IPS DF 6.9 (cell line): ENCODE results near the gene CYB5D1.
A peak's percentile ranks its signal among the peaks of the same experiment; 100 is the strongest.

Source experiments
- DNase-seq: peaks from one replicate; pipeline ENCODE4 v3.0.0-alpha.2; 2013; ENCODE audit warnings: low read depth, low spot score
- H3K27ac ChIP-seq: one replicate; pipeline ENCODE4 v1.5.1; 2013; ENCODE audit warnings: low read length, control low read depth
- H3K27me3 ChIP-seq: 2 replicates; pipeline ENCODE4 v1.6.1; 2013; ENCODE audit warnings: mild to moderate bottlenecking, low read length; ENCODE audit not compliant: control insufficient read depth, insufficient read depth
- H3K36me3 ChIP-seq: 2 replicates; pipeline ENCODE4 v1.6.1; 2013; ENCODE audit warnings: low read length; ENCODE audit not compliant: control insufficient read depth, insufficient read depth
- H3K4me1 ChIP-seq: 2 replicates; pipeline ENCODE4 v1.6.1; 2013; ENCODE audit warnings: low read length; ENCODE audit not compliant: control insufficient read depth, insufficient read depth
- H3K4me3 ChIP-seq: 2 replicates; pipeline ENCODE4 v1.5.1; 2013; ENCODE audit warnings: mild to moderate bottlenecking, low read length
- H3K9me3 ChIP-seq: 2 replicates; pipeline ENCODE4 v1.6.1; 2013; ENCODE audit warnings: low read length, inconsistent platforms; ENCODE audit not compliant: control insufficient read depth, insufficient read depth
- WGBS: extraction: QIAGEN DNeasy Blood & Tissue Kit; methylation state at CpG from one replicate; pipeline ENCODE4 v1.1.7; 2013; ENCODE audit warnings: mixed read lengths, missing lambda C conversion rate; ENCODE audit not compliant: insufficient read length, insufficient coverage; 5-methylcytosine and 5-hydroxymethylcytosine counted together

CYB5D1 gene

DNA sequence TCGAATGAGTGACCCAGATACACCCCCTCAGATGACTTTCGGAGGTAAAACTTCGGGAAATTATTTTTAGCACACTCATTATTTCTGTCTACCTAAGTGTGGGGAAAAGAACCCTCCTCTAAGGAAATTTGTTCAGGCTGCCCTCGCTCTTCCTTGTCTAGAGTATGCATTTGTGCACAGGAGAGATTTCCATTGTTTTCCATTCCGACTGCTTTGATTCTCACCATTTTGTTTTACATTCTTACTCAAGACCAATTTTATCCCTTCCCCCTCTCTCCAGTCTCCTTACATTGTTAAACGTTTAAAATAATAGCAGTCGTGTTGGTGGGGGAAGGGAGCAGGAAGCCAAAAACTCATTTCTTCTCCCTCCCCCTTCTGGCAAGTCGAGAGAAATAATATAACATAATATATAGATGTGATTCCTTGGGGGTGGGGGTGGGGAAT lies 29.3 kb downstream of the CYB5D1 start:
- no peak for DNase-seq
- Histone ChIP-seq H3K27ac (no peak overlapping the region), H3K27me3 (no peaks in the 10 kb centered on the region; the same call in 1 of the 2 replicates), H3K9me3 (no peaks in the 10 kb centered on the region), H3K4me3 (no peak overlapping the region; the same call in 1 of the 2 replicates), H3K36me3 (no peaks in the 10 kb centered on the region), H3K4me1 (peaks cover 4% of the 10 kb centered on the region)
- no CpG with 5 or more reads among the region's 8 CpGs for WGBS

GRCh38 chr17:7887482-7888183 lies 29.8 kb downstream of the CYB5D1 start:
- peaks cover 4% of the 10 kb centered on the region for H3K4me1 ChIP-seq
- no peaks in the 10 kb centered on the region for H3K9me3 ChIP-seq
- H3K4me3 ChIP-seq = peak overlapping the region; percentile 29; the same call in 1 of the 2 replicates
- H3K27me3 ChIP-seq = no peaks in the 10 kb centered on the region; the same call in 1 of the 2 replicates
- no peak overlapping the region for H3K27ac ChIP-seq
- no CpG with 5 or more reads among the region's 35 CpGs for WGBS
- no peak for DNase-seq
- H3K36me3 ChIP-seq = no peaks in the 10 kb centered on the region

DNA sequence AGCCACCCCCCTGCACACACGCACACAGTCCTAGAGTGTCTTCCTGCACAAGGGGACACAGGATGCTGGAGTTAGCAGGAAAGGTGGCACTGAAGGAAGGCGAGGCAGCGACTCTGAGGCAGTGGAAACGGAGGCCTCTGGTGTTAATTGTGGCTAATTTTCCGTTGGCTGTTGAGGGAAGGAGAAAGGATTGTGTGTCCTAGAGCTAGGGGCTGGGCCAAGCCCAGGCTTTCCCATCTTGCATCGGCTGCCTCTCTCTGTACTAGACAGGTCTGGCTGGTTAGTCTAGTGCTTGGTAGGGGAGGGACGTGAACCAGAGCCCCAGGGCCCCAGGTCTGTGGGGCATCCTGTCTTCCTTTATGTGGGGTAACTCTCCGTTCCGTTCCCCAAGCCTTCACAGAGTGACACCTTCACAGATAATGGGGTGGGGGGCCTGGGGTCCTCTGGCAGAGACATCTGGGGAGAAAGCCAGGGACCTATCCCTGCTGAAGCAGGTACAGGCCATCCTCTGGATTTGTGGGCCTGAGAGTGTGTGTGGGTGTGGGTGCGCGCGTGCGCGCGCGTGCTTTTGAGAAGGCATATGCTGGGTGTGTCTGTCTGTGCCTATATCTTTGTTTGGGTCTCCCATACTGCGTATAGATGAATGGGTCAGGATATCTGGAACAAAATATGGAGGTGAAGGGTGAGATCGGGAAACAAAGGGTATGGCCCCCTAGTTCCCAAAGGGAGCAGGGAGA lies 30.5 kb downstream of the CYB5D1 start, which contains the start of gene CHD3:
Gene CHD3, plus strand, starts transcription at position 606 of the 737 bp plus-strand sequence. CDS start 212 bp downstream, outside the sequence.
- Histone ChIP-seq H3K36me3 (no peaks in the 10 kb centered on the region), H3K4me1 (peaks cover 4% of the 10 kb centered on the region), H3K4me3 (peak within 1 kb of the TSS; percentile 29; the same call in 1 of the 2 replicates), H3K9me3 (no peaks in the 10 kb centered on the region), H3K27ac (no peak within 1 kb of the TSS), H3K27me3 (no peaks in the 10 kb centered on the region; the same call in 1 of the 2 replicates)
- no CpG with 5 or more reads among the region's 18 CpGs for WGBS
- no peak for DNase-seq

DNA sequence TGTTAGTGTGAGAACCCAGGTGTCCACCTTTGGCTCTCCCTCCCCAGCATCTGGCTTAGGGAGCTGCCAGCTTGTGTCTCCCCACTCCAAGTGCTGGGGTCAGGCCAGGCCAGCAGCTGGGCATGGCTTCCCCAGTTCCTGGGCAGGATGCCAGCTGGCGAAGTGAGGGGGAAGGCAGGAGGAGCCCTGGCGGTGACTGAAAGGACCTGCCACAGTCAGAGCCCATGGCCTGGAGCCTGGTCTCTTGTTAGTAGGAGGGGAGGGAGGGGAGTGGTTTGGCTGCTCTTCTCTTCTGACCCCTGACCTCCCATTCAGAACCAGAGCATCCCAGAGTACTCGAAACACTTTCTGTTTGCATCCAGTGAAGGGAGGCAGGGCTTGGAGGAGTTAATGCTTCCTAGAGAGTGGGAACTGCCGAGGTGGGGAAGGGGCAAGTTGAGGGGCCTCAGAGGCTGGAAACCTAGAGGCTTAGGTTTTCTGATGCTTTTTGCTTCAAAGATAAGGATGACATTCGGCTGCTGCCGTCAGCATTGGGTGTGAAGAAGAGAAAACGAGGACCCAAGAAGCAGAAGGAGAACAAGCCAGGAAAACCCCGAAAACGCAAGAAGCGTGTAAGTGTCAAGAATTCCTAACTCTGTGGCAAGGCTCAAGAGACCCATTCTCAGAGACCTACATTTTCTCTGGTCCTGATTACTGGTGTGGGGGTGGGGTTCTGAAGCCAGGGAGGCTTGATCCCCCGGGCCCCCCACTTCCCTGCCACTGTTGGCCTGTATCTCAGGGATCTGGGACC lies 31.6 kb downstream of the CYB5D1 start:
- peaks cover 4% of the 10 kb centered on the region for H3K4me1 ChIP-seq
- WGBS = no CpG with 5 or more reads among the region's 11 CpGs
- no peaks in the 10 kb centered on the region for H3K36me3 ChIP-seq
- no peaks in the 10 kb centered on the region for H3K9me3 ChIP-seq
- no peaks in the 10 kb centered on the region; the same call in 1 of the 2 replicates for H3K27me3 ChIP-seq
- H3K27ac ChIP-seq = no peak overlapping the region
- DNase-seq = no peak
- H3K4me3 ChIP-seq = no peak overlapping the region

DNA sequence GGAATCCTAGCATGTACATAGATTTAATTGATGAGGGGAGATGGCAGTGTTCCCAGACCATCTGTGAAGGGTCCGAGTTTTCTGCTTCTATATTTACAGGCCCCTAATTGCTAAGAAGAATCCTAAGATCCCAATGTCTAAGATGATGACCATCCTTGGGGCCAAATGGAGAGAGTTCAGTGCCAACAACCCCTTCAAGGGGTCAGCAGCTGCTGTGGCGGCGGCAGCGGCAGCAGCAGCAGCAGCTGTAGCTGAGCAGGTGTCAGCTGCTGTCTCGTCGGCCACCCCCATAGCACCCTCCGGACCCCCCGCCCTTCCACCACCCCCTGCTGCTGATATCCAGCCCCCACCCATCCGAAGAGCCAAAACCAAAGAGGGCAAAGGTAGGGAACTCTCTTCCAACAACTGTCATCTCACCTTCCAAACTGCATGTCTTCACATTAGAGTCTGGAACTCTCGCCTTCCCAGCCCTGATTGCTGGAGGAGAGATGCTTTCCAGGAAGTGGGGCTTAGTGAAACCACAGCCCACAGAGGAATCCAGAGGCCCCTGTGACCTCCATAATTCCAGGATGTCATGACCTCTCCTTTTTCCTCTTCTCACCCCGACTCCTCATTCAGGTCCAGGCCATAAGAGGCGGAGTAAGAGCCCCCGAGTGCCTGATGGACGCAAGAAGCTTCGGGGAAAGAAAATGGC lies 35.5 kb downstream of the CYB5D1 start:
- WGBS = no CpG with 5 or more reads among the region's 15 CpGs

DNA sequence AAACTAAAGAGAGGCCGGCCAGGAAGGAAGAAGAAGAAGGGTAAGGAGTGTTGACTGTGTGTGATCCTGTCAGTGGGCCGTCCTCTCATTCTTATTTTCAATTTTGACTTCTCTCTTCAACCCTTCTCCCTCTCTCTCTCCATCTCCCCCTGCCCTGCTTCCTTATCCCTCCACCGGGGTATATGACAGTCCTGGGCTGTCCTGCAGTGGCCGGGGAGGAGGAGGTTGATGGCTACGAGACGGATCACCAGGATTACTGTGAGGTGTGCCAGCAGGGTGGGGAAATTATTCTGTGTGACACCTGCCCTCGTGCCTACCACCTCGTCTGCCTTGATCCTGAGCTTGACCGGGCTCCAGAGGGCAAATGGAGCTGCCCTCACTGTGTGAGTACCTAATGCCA lies 36.4 kb downstream of the CYB5D1 start:
- Histone ChIP-seq H3K27me3 (no peaks in the 10 kb centered on the region), H3K36me3 (no peaks in the 10 kb centered on the region), H3K4me3 (no peak overlapping the region), H3K27ac (no peak overlapping the region), H3K4me1 (no peaks in the 10 kb centered on the region), H3K9me3 (no peaks in the 10 kb centered on the region)
- no CpG with 5 or more reads among the region's 9 CpGs for WGBS
- no peak for DNase-seq

More for the DNA sequence above, 35.5 kb downstream of the CYB5D1 start:
- H3K27ac ChIP-seq = no peak overlapping the region
- no peaks in the 10 kb centered on the region for H3K36me3 ChIP-seq
- no peaks in the 10 kb centered on the region for H3K27me3 ChIP-seq
- no peak for DNase-seq
- H3K4me3 ChIP-seq = no peak overlapping the region
- H3K4me1 ChIP-seq = no peaks in the 10 kb centered on the region; the same call in 1 of the 2 replicates
- H3K9me3 ChIP-seq = no peaks in the 10 kb centered on the region

DNA sequence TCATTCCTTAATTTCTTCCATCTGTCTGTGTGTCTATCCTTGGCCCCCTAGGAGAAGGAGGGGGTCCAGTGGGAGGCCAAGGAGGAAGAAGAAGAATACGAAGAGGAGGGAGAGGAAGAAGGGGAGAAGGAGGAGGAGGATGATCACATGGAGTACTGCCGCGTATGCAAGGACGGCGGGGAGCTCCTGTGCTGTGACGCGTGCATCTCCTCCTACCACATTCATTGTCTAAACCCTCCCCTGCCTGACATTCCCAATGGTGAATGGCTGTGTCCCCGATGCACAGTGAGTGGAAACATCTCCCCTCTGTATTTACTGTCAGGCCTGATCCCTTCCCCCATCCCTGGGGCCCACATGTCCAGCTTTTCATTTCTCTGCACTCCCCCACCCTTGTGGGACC lies 37.1 kb downstream of the CYB5D1 start:
- Histone ChIP-seq H3K4me1 (no peaks in the 10 kb centered on the region), H3K4me3 (no peak overlapping the region), H3K36me3 (no peaks in the 10 kb centered on the region), H3K27me3 (no peaks in the 10 kb centered on the region), H3K27ac (no peak overlapping the region), H3K9me3 (no peaks in the 10 kb centered on the region)
- WGBS = no CpG with 5 or more reads among the region's 8 CpGs
- DNase-seq = no peak

DNA sequence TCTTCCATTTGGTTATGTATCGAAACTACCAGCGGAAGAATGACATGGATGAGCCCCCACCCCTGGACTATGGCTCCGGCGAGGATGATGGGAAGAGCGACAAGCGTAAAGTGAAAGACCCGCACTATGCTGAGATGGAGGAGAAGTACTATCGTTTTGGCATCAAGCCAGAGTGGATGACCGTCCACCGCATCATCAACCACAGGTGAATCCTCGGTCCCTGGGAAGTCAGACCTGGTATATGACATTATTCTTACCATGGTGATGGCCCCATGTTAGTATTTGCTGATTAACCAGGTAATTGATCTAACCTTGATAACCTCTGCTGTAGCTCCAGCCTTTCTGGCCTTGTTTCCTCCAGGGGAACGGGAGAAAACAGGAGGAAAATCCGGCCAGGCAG lies 39.3 kb downstream of the CYB5D1 start:
- no peak overlapping the region for H3K27ac ChIP-seq
- DNase-seq = no peak
- H3K27me3 ChIP-seq = no peaks in the 10 kb centered on the region
- H3K4me3 ChIP-seq = no peak overlapping the region
- WGBS = no CpG with 5 or more reads among the region's 13 CpGs
- no peaks in the 10 kb centered on the region for H3K36me3 ChIP-seq
- H3K9me3 ChIP-seq = no peaks in the 10 kb centered on the region
- H3K4me1 ChIP-seq = no peaks in the 10 kb centered on the region

DNA sequence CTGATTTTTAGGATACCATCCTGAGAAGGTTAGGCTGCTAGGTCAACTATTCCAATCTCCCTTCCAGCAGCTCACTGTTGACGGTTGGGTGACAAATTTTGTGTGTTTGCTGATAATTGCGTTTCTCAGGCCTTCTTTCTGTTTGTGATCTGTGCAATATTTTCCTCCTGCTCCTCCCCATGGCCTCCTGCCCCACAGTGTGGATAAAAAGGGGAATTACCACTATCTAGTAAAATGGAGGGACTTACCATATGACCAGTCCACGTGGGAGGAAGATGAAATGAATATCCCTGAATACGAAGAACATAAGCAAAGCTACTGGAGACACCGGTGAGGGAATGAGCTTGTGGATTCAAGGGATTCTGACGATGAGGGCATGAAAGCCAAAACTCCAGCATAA lies 40.0 kb downstream of the CYB5D1 start:
- H3K4me1 ChIP-seq = no peaks in the 10 kb centered on the region
- no peak for DNase-seq
- no peak overlapping the region for H3K4me3 ChIP-seq
- H3K9me3 ChIP-seq = no peaks in the 10 kb centered on the region
- no CpG with 5 or more reads among the region's 6 CpGs for whole genome bisulfite sequencing
- no peaks in the 10 kb centered on the region for H3K27me3 ChIP-seq
- H3K27ac ChIP-seq = no peak overlapping the region
- 0 out of 2 replicates have a peak, but pooled peaks cover 3% of the 10 kb centered on the region for H3K36me3 ChIP-seq
